HFFc6 (cell line): Measurements from ENCODE around the gene KRT86. TPM values are rescaled to one million over a fixed set of nuclear protein-coding genes. Genes with fewer than 3 reads are reported as not detected.

ENCODE experiments used
- DNase-seq: peaks from one replicate; pipeline ENCODE4 v3.0.0-alpha.2; 2018
- H3K27ac Mint-ChIP-seq: 2 replicates; pipeline ENCODE4 v1.8.0; 2020; ENCODE audit warnings: mild to moderate bottlenecking, mixed read lengths
- H3K27me3 Mint-ChIP-seq: 2 replicates; pipeline ENCODE4 v1.8.0; 2021; ENCODE audit warnings: mild to moderate bottlenecking, moderate library complexity, mixed read lengths; ENCODE audit not compliant: insufficient read depth
- H3K36me3 Mint-ChIP-seq: 2 replicates; pipeline ENCODE4 v1.8.0; 2021; ENCODE audit warnings: low read depth, mixed read lengths
- H3K4me1 Mint-ChIP-seq: 2 replicates; pipeline ENCODE4 v1.8.0; 2020; ENCODE audit warnings: low read depth, mixed read lengths
- H3K4me3 Mint-ChIP-seq: 2 replicates; pipeline ENCODE4 v1.8.0; 2020; ENCODE audit warnings: mild to moderate bottlenecking, moderate library complexity, mixed read lengths
- H3K9me3 Mint-ChIP-seq: 2 replicates; pipeline ENCODE4 v1.8.0; 2020; ENCODE audit warnings: mild to moderate bottlenecking, mixed read lengths
- total RNA-seq, 6 experiments: library from RNA; stranded (reverse); fragmentation: NEBNext Ultra II Directional; extraction: Animal tissue kit (Norgen Biotek cat#: 25700); gene quantifications; 2 replicates in 1 of 6; 3 replicates in 5 of 6; pipeline ENCODE4 v1.2.3, GENCODE V29; 2021
- TF ChIP-seq, protein P1 (sequence below): fragments of 200-600 bp; sonication (generic); IDR thresholded peaks from 2 replicates; pipeline ENCODE4 v1.5.0; 2021; ENCODE audit warnings: antibody characterized with exemption, mild to moderate bottlenecking

Gene KRT86
- total RNA-seq, 6 experiments from 2014 or later: 0.15 to 0.26 (median 0.19) TPM; not detected in 1

DNA sequence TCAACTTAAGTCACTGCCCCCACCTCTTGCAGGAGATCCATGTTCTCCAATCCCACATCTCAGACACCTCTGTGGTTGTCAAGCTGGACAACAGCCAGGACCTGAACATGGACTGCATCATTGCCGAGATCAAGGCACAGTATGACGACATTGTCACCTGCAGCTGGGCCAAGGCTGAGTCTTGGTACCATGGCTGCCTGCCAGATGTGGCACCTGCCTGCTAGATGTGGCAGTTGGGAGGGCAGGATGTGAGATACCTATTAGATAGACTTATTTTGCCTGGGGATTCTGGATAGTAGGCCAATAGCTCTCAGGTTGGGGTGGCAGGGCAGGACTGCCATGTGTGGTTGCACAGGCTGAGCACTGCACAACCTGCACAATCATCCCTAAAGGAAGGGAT, 7.9 kb upstream of the KRT86 start:
- H3K9me3 Mint-ChIP-seq: no peaks in the 10 kb centered on the region

DNA sequence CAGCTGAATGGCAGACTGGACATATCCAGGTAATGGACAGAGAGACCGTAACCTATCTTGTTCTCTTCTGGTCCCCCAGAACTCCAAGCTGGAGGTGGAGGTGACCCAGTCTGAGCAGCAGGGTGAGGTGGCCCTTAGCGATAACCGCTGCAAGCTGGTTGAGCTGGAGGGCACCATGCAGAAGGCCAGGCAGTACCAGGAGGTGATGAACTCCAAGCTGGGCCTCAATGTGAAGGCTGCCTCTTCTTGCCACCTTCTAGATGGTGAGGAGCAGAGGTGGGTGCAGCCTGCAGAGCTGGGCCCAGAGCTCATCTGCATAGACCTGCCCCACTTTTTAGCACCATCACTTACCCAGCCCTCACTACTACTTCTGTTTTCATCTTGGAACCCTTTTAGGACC, 7.2 kb upstream of the KRT86 start:
- Mint-ChIP-seq H3K36me3 (no peaks in the 10 kb centered on the region), H3K27me3 (peaks cover 5% of the 10 kb centered on the region), H3K27ac (no peak overlapping the region), H3K9me3 (no peaks in the 10 kb centered on the region), H3K4me1 (peaks cover 18% of the 10 kb centered on the region), H3K4me3 (no peak overlapping the region)
- TF ChIP-seq, protein P1, sequence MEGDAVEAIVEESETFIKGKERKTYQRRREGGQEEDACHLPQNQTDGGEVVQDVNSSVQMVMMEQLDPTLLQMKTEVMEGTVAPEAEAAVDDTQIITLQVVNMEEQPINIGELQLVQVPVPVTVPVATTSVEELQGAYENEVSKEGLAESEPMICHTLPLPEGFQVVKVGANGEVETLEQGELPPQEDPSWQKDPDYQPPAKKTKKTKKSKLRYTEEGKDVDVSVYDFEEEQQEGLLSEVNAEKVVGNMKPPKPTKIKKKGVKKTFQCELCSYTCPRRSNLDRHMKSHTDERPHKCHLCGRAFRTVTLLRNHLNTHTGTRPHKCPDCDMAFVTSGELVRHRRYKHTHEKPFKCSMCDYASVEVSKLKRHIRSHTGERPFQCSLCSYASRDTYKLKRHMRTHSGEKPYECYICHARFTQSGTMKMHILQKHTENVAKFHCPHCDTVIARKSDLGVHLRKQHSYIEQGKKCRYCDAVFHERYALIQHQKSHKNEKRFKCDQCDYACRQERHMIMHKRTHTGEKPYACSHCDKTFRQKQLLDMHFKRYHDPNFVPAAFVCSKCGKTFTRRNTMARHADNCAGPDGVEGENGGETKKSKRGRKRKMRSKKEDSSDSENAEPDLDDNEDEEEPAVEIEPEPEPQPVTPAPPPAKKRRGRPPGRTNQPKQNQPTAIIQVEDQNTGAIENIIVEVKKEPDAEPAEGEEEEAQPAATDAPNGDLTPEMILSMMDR: no peak
- DNase-seq: no peak

More for the DNA sequence above, 7.9 kb upstream of the KRT86 start:
- DNase-seq: no peak
- Mint-ChIP-seq H3K27ac (no peak overlapping the region), H3K4me3 (no peak overlapping the region), H3K4me1 (peaks cover 20% of the 10 kb centered on the region), H3K36me3 (no peaks in the 10 kb centered on the region), H3K27me3 (peaks cover 7% of the 10 kb centered on the region)
- TF ChIP-seq, protein P1: no peak

DNA sequence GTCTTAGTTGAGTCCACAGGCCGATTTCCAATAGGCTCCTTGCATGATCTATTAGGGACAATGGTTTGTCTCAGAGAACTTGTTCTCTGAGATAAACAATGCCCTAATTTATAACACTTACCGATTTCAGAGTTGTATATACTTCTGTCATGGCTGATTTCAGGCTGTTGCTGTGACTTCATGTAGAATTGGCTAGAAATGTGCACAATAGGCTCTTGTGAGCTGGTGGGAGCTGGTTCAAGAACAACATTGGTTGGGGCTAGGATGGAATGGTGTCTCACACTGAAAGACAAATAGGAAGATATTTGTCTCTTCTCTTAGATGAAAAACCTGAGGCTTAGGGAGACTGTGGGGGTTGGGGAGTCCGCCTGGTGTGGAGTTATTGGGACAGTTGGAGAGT, 6.7 kb upstream of the KRT86 start:
- Mint-ChIP-seq H3K4me3 (no peak overlapping the region), H3K9me3 (no peaks in the 10 kb centered on the region), H3K27ac (no peak overlapping the region), H3K4me1 (peaks cover 18% of the 10 kb centered on the region), H3K36me3 (no peaks in the 10 kb centered on the region), H3K27me3 (peaks cover 5% of the 10 kb centered on the region)
- DNase-seq: no peak
- TF ChIP-seq, protein P1: no peak

DNA sequence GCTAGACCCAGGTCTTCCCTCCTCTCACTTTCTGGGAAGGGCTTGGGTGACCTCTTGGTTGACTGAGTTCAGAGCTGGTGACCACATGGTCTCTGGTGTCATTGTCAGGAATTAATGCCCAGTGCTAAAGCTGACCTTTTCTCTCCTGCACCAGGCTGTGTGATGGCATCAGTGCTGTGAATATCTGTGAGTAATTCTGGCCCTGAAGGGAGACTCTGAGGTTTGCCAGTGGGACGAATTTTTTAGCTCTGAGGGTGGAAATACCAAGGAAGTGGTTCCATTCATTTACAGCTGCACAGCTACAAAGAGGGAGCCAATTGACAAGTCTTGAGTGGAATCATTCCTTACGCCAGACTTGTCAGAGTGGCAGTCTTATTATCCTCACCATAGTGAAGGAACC, 6.2 kb upstream of the KRT86 start:
- peak; percentile 45 for DNase-seq
- TF ChIP-seq, protein P1: no peak
- no peak overlapping the region for H3K4me3 Mint-ChIP-seq
- no peak overlapping the region for H3K27ac Mint-ChIP-seq
- no peaks in the 10 kb centered on the region for H3K36me3 Mint-ChIP-seq
- H3K27me3 Mint-ChIP-seq: peaks cover 5% of the 10 kb centered on the region
- H3K4me1 Mint-ChIP-seq: peaks cover 18% of the 10 kb centered on the region
- H3K9me3 Mint-ChIP-seq: no peaks in the 10 kb centered on the region

DNA sequence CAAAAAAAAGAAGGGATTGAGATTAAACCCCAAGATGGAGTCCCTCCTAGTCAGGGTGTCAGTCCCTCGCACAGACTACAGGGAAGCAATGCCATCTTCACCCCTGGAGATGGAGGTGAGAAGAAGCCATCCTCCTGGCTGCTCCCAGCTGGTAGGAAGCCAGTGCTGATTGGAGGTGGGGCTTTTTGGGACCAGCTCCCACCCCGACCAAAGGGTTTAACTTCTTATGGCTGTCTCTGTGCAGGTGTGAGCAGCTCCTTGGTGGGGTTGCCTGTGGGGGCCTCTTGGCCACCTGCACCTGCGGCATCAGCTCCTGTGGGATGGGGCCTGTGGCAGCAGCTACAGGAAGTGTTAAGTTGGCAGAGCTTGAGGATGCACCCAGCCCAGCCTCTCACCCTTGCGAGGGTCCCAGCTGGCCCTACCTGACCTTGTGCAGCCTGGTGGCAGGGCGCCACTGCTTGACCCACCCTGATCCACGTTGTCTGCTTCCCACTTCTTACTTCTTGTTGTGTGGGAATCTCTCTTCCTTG, 3.8 kb upstream of the KRT86 start:
- Mint-ChIP-seq H3K36me3 (no peaks in the 10 kb centered on the region), H3K27me3 (peaks cover 9% of the 10 kb centered on the region), H3K27ac (no peak overlapping the region), H3K4me3 (no peak overlapping the region), H3K9me3 (no peaks in the 10 kb centered on the region), H3K4me1 (peaks cover 18% of the 10 kb centered on the region)
- TF ChIP-seq, protein P1: no peak
- DNase-seq: no peak

DNA sequence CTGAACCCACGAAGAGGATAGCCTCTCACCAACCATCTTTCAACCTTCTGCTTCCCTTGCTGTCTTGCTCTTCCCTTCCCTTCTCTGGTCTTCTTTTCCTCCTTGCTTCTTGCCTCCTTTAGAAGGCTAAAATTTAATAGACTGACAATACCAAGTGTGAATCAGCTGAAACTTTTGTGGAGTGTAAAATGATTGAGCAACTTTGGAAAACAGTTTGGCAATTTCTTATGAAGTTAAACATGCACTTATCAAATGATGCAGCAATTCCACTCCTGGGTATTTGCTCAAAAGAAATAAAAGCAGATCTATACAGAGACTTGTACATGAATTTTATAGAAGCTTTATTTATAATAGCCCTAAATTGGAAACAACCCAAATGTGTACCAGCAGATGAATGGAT, 3.3 kb upstream of the KRT86 start:
- TF ChIP-seq, protein P1: no peak
- no peak for DNase-seq
- no peak overlapping the region for H3K4me3 Mint-ChIP-seq
- H3K27me3 Mint-ChIP-seq: peaks cover 9% of the 10 kb centered on the region; the same call in 1 of the 2 replicates
- no peaks in the 10 kb centered on the region for H3K9me3 Mint-ChIP-seq
- no peaks in the 10 kb centered on the region for H3K36me3 Mint-ChIP-seq
- H3K27ac Mint-ChIP-seq: no peak overlapping the region
- peaks cover 18% of the 10 kb centered on the region for H3K4me1 Mint-ChIP-seq
